IPS-18c (cell line): Measurements from ENCODE around the gene MUC7.
"Not testable (repeated sequence)": the region's sequence is repeated elsewhere in the genome, so short reads cannot be mapped to it uniquely, and the experiment has no call there.

Experiments
- H3K4me3 ChIP-seq: 2 replicates; pipeline ENCODE4 v1.7.0; 2013; ENCODE audit warnings: low read depth, mild to moderate bottlenecking, low read length, moderate library complexity; ENCODE audit not compliant: insufficient read depth
- H3K9me3 ChIP-seq: one replicate; pipeline ENCODE4 v1.6.1; 2013; ENCODE audit warnings: mild to moderate bottlenecking, low read length, moderate library complexity; ENCODE audit not compliant: control insufficient read depth, insufficient read depth

Gene MUC7

GRCh38 chr4:70471897-70472296 is at the start of gene MUC7:
MUC7 (plus strand) TSS chr4:70472197; CDS start chr4:70474022, 1,825 bp downstream.
- no peak within 1 kb of the TSS for H3K4me3 ChIP-seq
- no peaks in the 10 kb centered on the region for H3K9me3 ChIP-seq

GRCh38 chr4:70425306-70425705 is 46.7 kb upstream of the MUC7 start:
- no peak overlapping the region for H3K4me3 ChIP-seq
- peaks cover 3% of the 10 kb centered on the region for H3K9me3 ChIP-seq

- H3K4me3 ChIP-seq = no peak overlapping the region
- peaks cover 3% of the 10 kb centered on the region for H3K9me3 ChIP-seq
Observed at GRCh38 chr4:70426789-70427188, 45.2 kb upstream of the MUC7 start.

GRCh38 chr4:70437197-70437596 is 34.8 kb upstream of the MUC7 start:
- no peak overlapping the region for H3K4me3 ChIP-seq
- no peaks in the 10 kb centered on the region for H3K9me3 ChIP-seq

GRCh38 chr4:70442474-70442873 is 29.5 kb upstream of the MUC7 start:
- H3K9me3 ChIP-seq = no peaks in the 10 kb centered on the region
- no peak overlapping the region for H3K4me3 ChIP-seq

DNA sequence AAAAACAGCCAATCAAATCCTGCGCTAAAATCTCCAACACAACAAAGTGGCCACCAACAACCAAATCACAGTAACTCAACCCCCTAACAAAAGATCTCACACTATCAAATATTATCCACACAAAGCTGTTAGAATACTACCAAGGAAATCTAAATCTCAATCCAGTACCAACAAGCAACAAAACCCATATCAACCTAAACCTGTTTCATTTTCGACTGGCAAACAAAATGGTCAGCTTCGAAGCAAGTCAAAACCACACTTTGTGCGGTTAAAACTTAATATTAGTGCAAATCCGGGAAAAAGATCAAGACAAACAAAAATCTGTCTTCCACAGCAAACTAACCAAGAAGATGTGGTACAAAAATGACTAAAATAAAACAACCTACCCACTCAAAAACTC is 28.7 kb upstream of the MUC7 start:
- Histone ChIP-seq H3K4me3 (no peak overlapping the region), H3K9me3 (no peaks in the 10 kb centered on the region)

- H3K4me3 ChIP-seq = no peak overlapping the region
- no peaks in the 10 kb centered on the region for H3K9me3 ChIP-seq
Observed at GRCh38 chr4:70449220-70449619, 22.8 kb upstream of the MUC7 start.

DNA sequence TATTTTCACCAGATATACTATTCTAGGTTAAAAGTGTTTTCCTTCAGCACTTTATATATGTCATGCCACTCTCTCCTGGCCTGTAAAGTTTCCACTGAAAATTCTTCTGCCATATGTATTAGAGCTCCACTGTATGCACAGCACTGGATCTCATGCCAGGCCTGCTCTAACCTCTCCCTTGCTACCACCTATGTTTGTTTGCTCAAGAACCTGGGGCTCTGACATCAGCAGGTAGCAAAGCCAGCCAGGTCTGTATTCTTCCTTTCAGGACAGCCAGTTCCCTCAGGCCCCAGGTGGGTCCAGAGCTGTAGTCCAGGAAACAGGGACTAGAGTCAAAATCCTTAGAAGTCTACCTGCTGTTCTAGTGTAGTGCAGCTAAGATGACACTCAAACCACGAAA is 19.1 kb upstream of the MUC7 start:
- no peaks in the 10 kb centered on the region for H3K9me3 ChIP-seq

DNA sequence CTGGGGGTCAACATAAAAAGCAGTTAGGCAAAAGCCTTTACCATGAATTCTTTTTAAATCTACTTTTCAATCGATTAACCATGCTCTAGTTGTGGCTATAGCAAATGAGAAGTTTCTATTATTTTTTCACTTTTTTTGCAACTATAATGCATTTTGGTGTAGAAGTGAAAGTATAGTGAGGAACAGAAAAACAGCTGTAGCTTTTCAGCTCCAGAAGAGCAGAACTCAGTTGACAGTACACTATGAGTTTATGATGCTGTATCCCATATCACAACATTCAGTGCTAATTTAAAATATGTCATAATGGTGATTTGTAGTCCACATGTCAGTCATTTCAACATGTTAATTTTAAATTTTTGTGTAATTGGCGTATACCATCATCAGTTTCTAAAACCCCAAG is 8.7 kb upstream of the MUC7 start:
- Histone ChIP-seq H3K9me3 (peaks cover 3% of the 10 kb centered on the region), H3K4me3 (no peak overlapping the region)

More for the DNA sequence above, 19.1 kb upstream of the MUC7 start:
- H3K4me3 ChIP-seq = no peak overlapping the region

DNA sequence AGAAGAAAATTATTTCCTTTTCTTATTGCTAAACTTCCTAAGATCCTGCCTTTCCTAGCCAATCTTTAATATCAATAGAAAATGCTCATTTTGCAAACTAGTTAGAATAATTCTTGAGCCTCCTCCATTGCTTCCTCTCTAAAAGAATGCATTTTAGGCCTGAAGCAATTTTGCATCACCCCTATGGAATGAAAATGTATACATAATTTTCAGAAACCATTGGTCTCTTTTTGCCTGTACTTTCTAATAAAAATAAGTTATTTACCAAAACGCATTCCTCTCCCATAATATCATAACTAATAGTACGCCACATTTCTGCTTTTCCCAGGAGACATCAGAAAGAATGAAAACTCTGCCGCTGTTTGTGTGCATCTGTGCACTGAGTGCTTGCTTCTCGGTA is 1.7 kb downstream of the MUC7 start:
- no peak overlapping the region for H3K4me3 ChIP-seq
- no peaks in the 10 kb centered on the region for H3K9me3 ChIP-seq

- H3K9me3 ChIP-seq = no peaks in the 10 kb centered on the region
- H3K4me3 ChIP-seq = no peak overlapping the region
Observed at GRCh38 chr4:70488748-70489147, 16.8 kb downstream of the MUC7 start.

DNA sequence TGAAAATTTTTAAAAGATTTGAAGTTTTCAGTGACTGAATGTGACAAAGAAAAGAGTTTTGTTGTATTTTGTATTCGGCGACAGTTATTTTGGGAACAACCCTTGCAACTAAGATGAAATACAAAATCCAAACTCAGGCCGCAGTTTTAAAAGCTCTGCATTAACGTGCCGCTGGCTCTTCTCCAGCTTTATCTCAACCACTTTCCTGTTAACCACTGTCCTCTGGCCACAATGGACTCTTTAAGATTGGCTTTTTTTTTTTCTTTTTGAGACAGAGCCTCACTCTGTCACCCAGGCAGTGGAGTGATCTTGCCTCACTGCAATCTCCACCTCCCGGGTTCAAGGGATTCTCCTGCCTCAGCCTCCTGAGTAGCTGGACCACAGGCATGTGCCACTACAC is 24.2 kb downstream of the MUC7 start:
- H3K9me3 ChIP-seq = no peaks in the 10 kb centered on the region
- H3K4me3 ChIP-seq = no peak overlapping the region

GRCh38 chr4:70501838-70502237 is 29.8 kb downstream of the MUC7 start:
- not testable (repeated sequence) for H3K4me3 ChIP-seq, H3K9me3 ChIP-seq

DNA sequence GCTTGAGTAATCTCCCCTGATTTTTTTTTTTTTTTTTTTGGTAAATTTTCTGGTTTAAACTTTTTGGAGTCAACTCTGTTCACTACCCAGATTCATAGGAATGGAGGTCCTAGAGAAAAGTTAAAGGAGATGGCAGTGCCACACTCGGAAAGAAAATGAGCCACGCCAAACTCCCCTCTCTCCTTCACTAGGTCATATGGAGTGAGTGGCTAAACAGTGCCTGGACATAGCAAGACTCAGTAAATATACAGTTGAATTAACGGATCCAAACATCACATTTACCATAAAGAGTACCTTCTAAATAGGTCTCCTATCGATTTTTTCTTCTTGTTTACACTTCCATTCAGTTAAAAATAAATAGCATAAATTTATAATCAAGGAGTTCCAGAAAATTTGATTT is 32.7 kb downstream of the MUC7 start:
- H3K9me3 ChIP-seq = peaks cover 2% of the 10 kb centered on the region
- H3K4me3 ChIP-seq = no peak overlapping the region

DNA sequence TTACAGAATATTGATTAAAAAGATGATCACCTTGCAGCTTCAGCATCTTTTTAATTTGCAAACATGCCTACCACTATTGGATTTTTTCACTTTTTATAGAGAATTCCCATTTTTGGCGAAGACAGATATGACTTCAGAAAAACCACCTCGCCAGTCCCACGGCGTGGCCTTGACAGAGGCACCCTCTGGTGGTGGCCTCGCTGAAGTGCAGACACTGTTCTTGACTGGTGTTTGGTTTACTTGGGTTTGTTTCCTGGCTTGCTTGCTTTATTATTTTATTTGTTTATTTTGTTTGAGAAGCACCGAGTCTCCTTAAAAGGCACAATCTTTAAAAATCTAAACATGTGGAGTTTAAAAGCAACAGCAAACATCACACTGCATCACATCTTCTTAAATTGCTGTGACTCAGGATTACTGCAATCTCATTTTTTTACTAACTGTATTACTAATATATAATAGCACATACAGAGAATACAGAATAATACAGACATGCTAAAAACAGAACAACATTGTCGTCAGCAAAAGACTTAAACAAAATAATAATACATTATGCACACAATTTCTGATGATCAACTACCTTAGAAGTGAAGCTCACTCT is 33.3 kb downstream of the MUC7 start:
- no peak overlapping the region for H3K4me3 ChIP-seq
- peaks cover 2% of the 10 kb centered on the region for H3K9me3 ChIP-seq

- no peaks in the 10 kb centered on the region for H3K9me3 ChIP-seq
- no peak overlapping the region for H3K4me3 ChIP-seq
Observed at GRCh38 chr4:70508801-70509200, 36.8 kb downstream of the MUC7 start.

GRCh38 chr4:70511365-70511764 is 39.4 kb downstream of the MUC7 start:
- Histone ChIP-seq H3K9me3 (no peaks in the 10 kb centered on the region), H3K4me3 (no peak overlapping the region)

DNA sequence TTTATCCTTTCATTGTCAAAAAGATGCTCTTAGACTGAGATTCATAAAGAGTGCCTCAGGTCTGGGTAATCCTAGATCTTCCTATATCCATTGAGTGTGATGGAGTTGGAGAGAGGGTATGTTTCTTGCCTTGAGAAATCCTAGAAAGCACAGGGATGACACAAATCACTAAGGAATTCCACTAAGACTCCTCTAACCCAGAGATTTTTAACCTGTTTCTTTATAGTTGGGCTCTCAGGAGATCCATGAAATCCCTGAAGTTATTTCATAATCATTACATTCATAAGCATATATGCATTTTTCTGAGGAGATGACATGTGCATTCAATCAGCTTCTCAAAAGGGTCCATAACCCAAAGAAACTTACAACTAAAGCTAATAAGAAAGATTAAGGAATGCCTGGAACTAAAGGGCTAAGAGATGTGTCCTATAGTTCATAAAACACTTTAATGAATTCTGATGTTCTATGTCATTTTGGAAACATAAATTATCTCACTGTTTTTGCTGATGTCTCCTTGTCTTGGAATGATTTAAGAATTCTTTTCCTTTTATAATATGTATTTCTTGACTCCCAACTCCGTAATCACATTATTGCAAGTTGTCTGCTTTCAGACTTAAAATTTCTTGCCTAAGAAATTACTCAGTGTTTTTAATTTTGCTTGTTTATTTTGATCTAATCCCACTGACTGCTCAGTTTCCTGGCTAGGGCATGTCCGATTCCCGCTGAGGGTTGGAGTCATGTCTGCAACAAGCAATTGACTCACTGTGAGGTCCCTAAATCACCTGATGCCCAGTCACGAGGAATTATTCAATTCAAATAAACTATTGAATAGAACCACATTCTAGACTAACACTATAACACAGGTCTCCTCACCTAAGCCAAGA is 43.6 kb downstream of the MUC7 start:
- Histone ChIP-seq H3K4me3 (no peak overlapping the region), H3K9me3 (no peaks in the 10 kb centered on the region)
